MCF 10A (cell line): ENCODE measurements around the gene MOB3A. TPM values are rescaled to one million over a fixed set of nuclear protein-coding genes. Genes with fewer than 3 reads are reported as not detected.

Source experiments
- BruUV-seq: library from RNA; stranded (reverse); fragments of 400-500 nt; replicated peaks from 2 replicates; lab custom pipeline; 2021; lab: Mats Ljungman, UMichigan
- CTCF ChIA-PET: fragments of 300-600 bp; sonication (Branson Sonifier 250); formaldehyde crosslinking; extraction: SDS; loops from one replicate; lab custom pipeline; 2021; ENCODE audit warnings: antibody characterized with exemption, inconsistent platforms; lab: Yijun Ruan, JAX
- POLR2A ChIA-PET: fragments of 300-600, 350-650 bp; sonication (Branson Sonifier 250); formaldehyde crosslinking; extraction: SDS; loops from one replicate; lab custom pipeline; 2020; ENCODE audit warnings: antibody characterized with exemption, inconsistent platforms; lab: Yijun Ruan, JAX
- DNase-seq: peaks from one replicate; pipeline ENCODE4 v3.0.0-alpha.2; 2018; ENCODE audit not compliant: unreplicated experiment
- H3K27ac Mint-ChIP-seq: one replicate; pipeline ENCODE4 v1.8.0; 2022; ENCODE audit warnings: mild to moderate bottlenecking, low read depth, mixed read lengths; ENCODE audit not compliant: unreplicated experiment
- H3K27me3 Mint-ChIP-seq: one replicate; pipeline ENCODE4 v1.8.0; 2022; ENCODE audit warnings: mixed read lengths; ENCODE audit not compliant: insufficient read depth, unreplicated experiment
- H3K36me3 Mint-ChIP-seq: one replicate; pipeline ENCODE4 v1.8.0; 2022; ENCODE audit warnings: mild to moderate bottlenecking, moderate library complexity, mixed read lengths; ENCODE audit not compliant: insufficient read depth, unreplicated experiment
- H3K4me1 Mint-ChIP-seq: one replicate; pipeline ENCODE4 v1.8.0; 2022; ENCODE audit warnings: mixed read lengths; ENCODE audit not compliant: insufficient read depth, unreplicated experiment
- H3K4me3 Mint-ChIP-seq: one replicate; pipeline ENCODE4 v1.8.0; 2022; ENCODE audit warnings: mild to moderate bottlenecking, moderate library complexity, mixed read lengths; ENCODE audit not compliant: unreplicated experiment
- H3K9me3 Mint-ChIP-seq: one replicate; pipeline ENCODE4 v1.8.0; 2022; ENCODE audit warnings: mixed read lengths; ENCODE audit not compliant: unreplicated experiment
- intact Hi-C: fragments of 100-400 bp; cut with micrococcal nuclease; formaldehyde crosslinking; loops from 2 replicates; pipeline ENCODE4 v1.14.1; 2022
- total RNA-seq: library from RNA; stranded (reverse); gene quantifications from 2 replicates; pipeline ENCODE4 v1.2.3, GENCODE V29; 2022
- TF ChIP-seq, protein P1 (sequence below): fragments of 200-600 bp; IDR thresholded peaks from one replicate; pipeline ENCODE4 v1.8.0; 2022; ENCODE audit warnings: antibody characterized with exemption, mild to moderate bottlenecking; ENCODE audit not compliant: unreplicated experiment

Gene MOB3A
- total RNA-seq, 1 experiment from 2014 or later: 40.9 TPM

DNA sequence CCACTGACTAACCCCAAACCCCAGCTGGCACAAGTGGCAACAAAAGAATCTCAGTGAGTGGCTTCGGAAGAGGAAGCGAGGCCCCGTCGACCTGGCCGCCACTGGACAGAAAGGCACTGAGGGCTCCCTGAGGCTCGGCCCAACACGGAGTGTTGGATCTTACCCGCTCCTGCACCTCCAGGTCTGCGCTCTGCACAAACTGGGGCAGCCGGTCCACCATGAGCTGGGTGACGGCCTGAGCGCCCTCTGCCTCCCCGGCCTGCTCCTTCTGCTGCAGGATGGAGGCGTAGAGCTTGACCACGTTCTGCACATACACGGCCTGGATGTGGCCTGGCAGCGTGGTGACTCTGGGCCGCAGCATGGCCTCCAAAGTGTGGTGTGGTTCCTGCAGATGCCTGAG, 22.3 kb upstream of the MOB3A start:
- Mint-ChIP-seq H3K27me3 (no peaks in the 10 kb centered on the region), H3K9me3 (no peaks in the 10 kb centered on the region), H3K4me3 (no peak overlapping the region), H3K27ac (no peak overlapping the region), H3K4me1 (peaks cover 7% of the 10 kb centered on the region), H3K36me3 (peaks cover 95% of the 10 kb centered on the region)
- TF ChIP-seq, protein P1, sequence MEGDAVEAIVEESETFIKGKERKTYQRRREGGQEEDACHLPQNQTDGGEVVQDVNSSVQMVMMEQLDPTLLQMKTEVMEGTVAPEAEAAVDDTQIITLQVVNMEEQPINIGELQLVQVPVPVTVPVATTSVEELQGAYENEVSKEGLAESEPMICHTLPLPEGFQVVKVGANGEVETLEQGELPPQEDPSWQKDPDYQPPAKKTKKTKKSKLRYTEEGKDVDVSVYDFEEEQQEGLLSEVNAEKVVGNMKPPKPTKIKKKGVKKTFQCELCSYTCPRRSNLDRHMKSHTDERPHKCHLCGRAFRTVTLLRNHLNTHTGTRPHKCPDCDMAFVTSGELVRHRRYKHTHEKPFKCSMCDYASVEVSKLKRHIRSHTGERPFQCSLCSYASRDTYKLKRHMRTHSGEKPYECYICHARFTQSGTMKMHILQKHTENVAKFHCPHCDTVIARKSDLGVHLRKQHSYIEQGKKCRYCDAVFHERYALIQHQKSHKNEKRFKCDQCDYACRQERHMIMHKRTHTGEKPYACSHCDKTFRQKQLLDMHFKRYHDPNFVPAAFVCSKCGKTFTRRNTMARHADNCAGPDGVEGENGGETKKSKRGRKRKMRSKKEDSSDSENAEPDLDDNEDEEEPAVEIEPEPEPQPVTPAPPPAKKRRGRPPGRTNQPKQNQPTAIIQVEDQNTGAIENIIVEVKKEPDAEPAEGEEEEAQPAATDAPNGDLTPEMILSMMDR: no peak
- CTCF ChIA-PET: interaction anchor here (0.5 kb wide), 1 partner anchor 179 kb away, joined by 3 read pairs; no protein-coding TSS in a partner anchor
- DNase-seq: no peak
- intact Hi-C loops: no loop called here
- POLR2A ChIA-PET: no interaction called here
- no TSS peak for BruUV-seq

DNA sequence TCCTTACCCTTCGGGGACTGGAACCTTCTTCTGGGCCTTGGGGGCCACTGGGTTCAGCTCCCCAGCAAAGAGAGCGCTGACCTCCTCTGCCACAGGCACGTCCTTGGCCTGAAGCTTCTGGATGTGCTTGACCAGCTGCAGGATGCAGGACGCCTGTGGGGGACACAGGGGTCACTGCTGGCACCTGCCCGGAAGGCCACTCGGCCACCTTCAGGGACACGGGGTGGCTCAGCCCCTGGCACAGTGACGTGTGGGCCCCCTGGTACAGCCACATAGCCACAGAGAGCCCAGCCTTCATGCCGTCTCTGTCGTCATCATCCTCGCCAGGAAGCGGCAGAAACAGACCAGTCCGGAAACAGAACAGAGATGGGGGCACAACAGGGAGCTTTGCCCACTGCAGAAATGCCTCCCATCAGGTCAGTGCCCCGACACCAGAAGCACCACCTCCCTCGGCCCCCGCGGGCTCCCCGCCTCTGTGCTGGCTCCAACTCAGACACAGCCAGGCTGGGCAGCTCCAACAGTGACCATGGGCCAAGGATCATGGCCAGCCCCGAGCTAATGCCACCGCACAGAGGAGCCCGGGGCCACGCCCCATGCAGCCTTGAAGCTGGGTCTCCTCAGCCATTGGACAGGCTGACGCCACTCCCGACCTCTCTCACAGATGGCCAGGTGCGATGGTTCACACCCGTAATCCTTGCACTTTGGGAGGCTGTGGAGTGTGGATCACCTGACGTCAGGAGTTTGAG, 21.3 kb upstream of the MOB3A start:
- Mint-ChIP-seq H3K9me3 (no peaks in the 10 kb centered on the region), H3K27me3 (no peaks in the 10 kb centered on the region), H3K4me1 (peaks cover 7% of the 10 kb centered on the region), H3K27ac (no peak overlapping the region), H3K4me3 (no peak overlapping the region), H3K36me3 (peaks cover 95% of the 10 kb centered on the region)
- CTCF ChIA-PET: no interaction called here
- no peak for DNase-seq
- TF ChIP-seq, protein P1: no peak
- POLR2A ChIA-PET: no interaction called here
- BruUV-seq: no TSS peak
- intact Hi-C loops: no loop called here

DNA sequence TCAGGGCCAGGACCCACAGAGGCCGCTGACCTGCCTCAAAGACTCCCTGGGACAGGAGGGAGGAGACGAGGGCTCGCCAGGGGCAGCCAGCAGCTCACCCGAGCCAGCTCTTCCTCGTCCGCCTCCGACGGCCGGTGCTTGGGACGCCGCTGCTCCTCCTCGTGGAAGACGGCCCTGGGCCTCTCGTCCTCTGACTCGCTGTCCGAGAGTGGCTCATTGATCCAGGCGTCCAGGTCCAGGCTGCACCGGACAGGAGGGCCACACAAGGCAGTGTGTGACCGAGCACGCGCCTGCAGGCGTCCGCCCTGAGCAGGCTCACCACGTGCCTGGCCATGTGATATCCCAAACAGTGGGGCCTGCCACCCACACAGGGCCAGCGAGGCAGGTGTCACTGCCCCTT, 20.4 kb upstream of the MOB3A start:
- no TSS peak for BruUV-seq
- TF ChIP-seq, protein P1: no peak

DNA sequence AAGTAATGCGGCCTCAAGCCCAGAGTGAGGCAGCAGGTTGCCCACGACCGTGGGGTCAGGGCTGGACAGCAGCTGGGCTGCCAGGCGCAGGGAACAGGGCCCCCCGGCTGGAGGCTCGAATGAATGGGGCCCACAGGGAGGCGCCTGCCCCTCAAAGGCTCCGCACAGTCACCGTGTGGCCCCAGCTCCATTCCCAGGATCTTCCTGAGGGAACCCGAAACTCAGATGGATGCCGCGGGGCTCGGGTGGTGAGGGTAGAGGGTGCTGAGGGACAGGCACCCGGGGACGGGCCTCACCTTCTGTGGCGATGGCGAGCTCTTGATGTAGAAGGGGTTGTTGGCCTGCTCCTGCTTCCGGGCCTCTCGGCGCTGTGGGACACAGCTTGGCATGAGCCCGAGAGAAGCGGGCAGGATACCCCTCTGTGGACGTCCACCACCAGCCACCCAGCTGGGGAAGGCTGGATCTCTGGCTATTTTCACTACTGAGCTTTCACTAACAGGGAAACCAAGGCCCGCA, 19.8 kb upstream of the MOB3A start:
- Mint-ChIP-seq H3K36me3 (peaks cover 86% of the 10 kb centered on the region), H3K9me3 (no peaks in the 10 kb centered on the region), H3K4me3 (no peak overlapping the region), H3K27ac (no peak overlapping the region), H3K4me1 (peaks cover 7% of the 10 kb centered on the region), H3K27me3 (no peaks in the 10 kb centered on the region)
- TF ChIP-seq, protein P1: no peak
- BruUV-seq: no TSS peak
- DNase-seq: no peak
- ChIA-PET CTCF (interaction anchor here (0.6 to 0.7 kb wide), 2 partner anchors 97 to 279 kb away, joined by 3 to 5 read pairs; no protein-coding TSS in a partner anchor), POLR2A (no interaction called here)
- intact Hi-C loops: no loop called here

More for the DNA sequence above, 20.4 kb upstream of the MOB3A start:
- no peak overlapping the region for H3K4me3 Mint-ChIP-seq
- no peaks in the 10 kb centered on the region for H3K27me3 Mint-ChIP-seq
- H3K4me1 Mint-ChIP-seq: peaks cover 7% of the 10 kb centered on the region
- POLR2A ChIA-PET: no interaction called here
- H3K36me3 Mint-ChIP-seq: peaks cover 87% of the 10 kb centered on the region
- no peak for DNase-seq
- H3K27ac Mint-ChIP-seq: no peak overlapping the region
- H3K9me3 Mint-ChIP-seq: no peaks in the 10 kb centered on the region
- intact Hi-C loops: no loop called here
- CTCF ChIA-PET: interaction anchor here (0.6 kb wide), 1 partner anchor 97 kb away, joined by 5 read pairs; no protein-coding TSS in a partner anchor
